Upper lobe of right lung (tissue), 1 donor: ENCODE measurements around the gene TRIM47. TPM values are rescaled to one million over a fixed set of nuclear protein-coding genes. Genes with fewer than 3 reads are reported as not detected.
A peak's percentile ranks its signal among the peaks of the same experiment; 100 is the strongest.

Experiments used
- ATAC-seq: fragments of 200-7000 bp; cut with Tn5 transposase; one replicate; pipeline ENCODE4 v1.9.1; 2020; ENCODE audit warnings: mild to moderate bottlenecking, moderate library complexity
- DNase-seq: peaks from one replicate; pipeline ENCODE4 v3.0.0-alpha.2; 2020
- H3K27ac ChIP-seq: fragments of 200-600 bp; one replicate; pipeline ENCODE4 v1.8.0; 2022
- H3K27me3 ChIP-seq: fragments of 200-600 bp; one replicate; pipeline ENCODE4 v1.8.0; 2022; ENCODE audit warnings: mild to moderate bottlenecking
- H3K36me3 ChIP-seq: fragments of 200-600 bp; one replicate; pipeline ENCODE4 v1.8.0; 2022
- H3K4me1 ChIP-seq: fragments of 200-600 bp; one replicate; pipeline ENCODE4 v1.8.0; 2022
- H3K4me3 ChIP-seq: fragments of 200-600 bp; one replicate; pipeline ENCODE4 v1.8.0; 2022; ENCODE audit warnings: mild to moderate bottlenecking
- H3K9me3 ChIP-seq: fragments of 200-600 bp; one replicate; pipeline ENCODE4 v1.8.0; 2022
- CTCF ChIP-seq: fragments of 200-600 bp; IDR thresholded peaks from one replicate; pipeline ENCODE4 v1.8.0; 2022; ENCODE audit warnings: antibody characterized with exemption
- intact Hi-C: fragments of 100-400 bp; cut with DNase I; formaldehyde crosslinking; loops from one replicate; pipeline ENCODE4 v1.11.0; 2022
- long read RNA-seq: library from polyadenylated mRNA; unstranded; transcript quantifications from one replicate; pipeline ENCODE4 v2.0.0, GENCODE V29; 2021
- total RNA-seq: library from RNA; stranded (reverse); fragmentation: NEBNext Ultra II Directional; extraction: Animal tissue kit (Norgen Biotek cat#: 25700); gene quantifications from one replicate; pipeline ENCODE4 v1.2.1, GENCODE V29; 2021
- donor health status: DM: no; HTN: yes; CAD: no; lungs with severe emphysema.

The TRIM47 gene
- 31.0 TPM for total RNA-seq
- long read RNA-seq, transcript TRIM47-204 (6 exons, 1,907 nt) = minor isoform, 5 of 89 reads
- long read RNA-seq, transcript TRIM47-201 (6 exons, 2,266 nt) = major isoform, 61 of 89 reads
- long read RNA-seq, partial matches to known transcripts = 9 of 89 reads
- long read RNA-seq, other reads (novel, unspliced or antisense) = 12 of 89 reads

- DNase-seq (peak; percentile 82), ATAC-seq (peak; percentile 62)
- H3K4me1 ChIP-seq = peaks cover 38% of the 10 kb centered on the region
- peaks cover 22% of the 10 kb centered on the region for H3K36me3 ChIP-seq
- intact Hi-C loops = no loop called here
- peak within 1 kb of the TSS; percentile 70 for H3K4me3 ChIP-seq
- no peak for TF ChIP-seq CTCF
- no peaks in the 10 kb centered on the region for H3K27me3 ChIP-seq
- H3K9me3 ChIP-seq = no peaks in the 10 kb centered on the region
- peak within 1 kb of the TSS; percentile 91 for H3K27ac ChIP-seq
Measured at GRCh38 chr17:75878174-75878998, at the start of gene TRIM47. Gene TRIM47, minus strand, starts transcription at chr17:75878581. Its CDS starts 33 bp downstream, at chr17:75878548.

- Histone ChIP-seq H3K36me3 (no peaks in the 10 kb centered on the region), H3K27ac (no peak overlapping the region), H3K9me3 (no peaks in the 10 kb centered on the region), H3K4me3 (no peak overlapping the region), H3K4me1 (no peaks in the 10 kb centered on the region), H3K27me3 (no peaks in the 10 kb centered on the region)
- no peak for DNase-seq
- TF ChIP-seq CTCF = peak; percentile 43
- peak; percentile 90 for ATAC-seq
- intact Hi-C loops = no loop called here
Measured at GRCh38 chr17:75927286-75927922, 49.0 kb upstream of the TRIM47 start.

- Histone ChIP-seq H3K27me3 (no peaks in the 10 kb centered on the region), H3K9me3 (no peaks in the 10 kb centered on the region), H3K4me1 (no peaks in the 10 kb centered on the region), H3K27ac (no peak overlapping the region), H3K4me3 (no peak overlapping the region), H3K36me3 (no peaks in the 10 kb centered on the region)
- intact Hi-C loops = no loop called here
- ATAC-seq (no peak), DNase-seq (no peak)
- TF ChIP-seq CTCF = no peak
Measured at GRCh38 chr17:75926456-75926855, 48.1 kb upstream of the TRIM47 start.

- TF ChIP-seq CTCF = no peak
- Histone ChIP-seq H3K27ac (no peak overlapping the region), H3K9me3 (no peaks in the 10 kb centered on the region), H3K36me3 (no peaks in the 10 kb centered on the region), H3K4me1 (no peaks in the 10 kb centered on the region), H3K27me3 (no peaks in the 10 kb centered on the region), H3K4me3 (no peak overlapping the region)
- intact Hi-C loops = no loop called here
- DNase-seq (no peak), ATAC-seq (no peak)
Measured at GRCh38 chr17:75925912-75926311, 47.5 kb upstream of the TRIM47 start.

GRCh38 chr17:75925103-75925502 lies 46.7 kb upstream of the TRIM47 start:
- no peak for ATAC-seq
- no peak overlapping the region for H3K4me3 ChIP-seq
- no peaks in the 10 kb centered on the region for H3K27me3 ChIP-seq
- no peak overlapping the region for H3K27ac ChIP-seq
- H3K36me3 ChIP-seq = no peaks in the 10 kb centered on the region
- intact Hi-C loops = no loop called here
- no peaks in the 10 kb centered on the region for H3K4me1 ChIP-seq
- no peaks in the 10 kb centered on the region for H3K9me3 ChIP-seq
- DNase-seq = no peak
- TF ChIP-seq CTCF = no peak
